ENCODE results near the gene PTPRN2. TPM values are rescaled to one million over a fixed set of nuclear protein-coding genes. Genes with fewer than 3 reads are reported as not detected.
A peak's percentile ranks its signal among the peaks of the same experiment; 100 is the strongest.

The PTPRN2 gene
- total RNA-seq, 1 experiment from 2014 or later = 1.1 TPM

- POLR2A ChIA-PET = no interaction called here
- no peak overlapping the region for H3K4me3 ChIP-seq (ENCODE audit: low read depth in 2 of 2, low read length in 2 of 2)
- ATAC-seq (no peak), DNase-seq (ENCODE audit: low read depth, low spot score) (no peak)
- H3K36me3 ChIP-seq (ENCODE audit: control insufficient read depth, insufficient read depth, low read length) = no peaks in the 10 kb centered on the region
- in situ Hi-C loops (cut with HindIII; ENCODE audit: low pct_unique_long_range_greater_than_20kb, low sequenced_read_pairs) = no loop called here
- CTCF ChIA-PET = no interaction called here
- no peaks in the 10 kb centered on the region for H3K27me3 ChIP-seq (ENCODE audit: control insufficient read depth, insufficient read depth, low read length)
- H3K4me1 ChIP-seq (ENCODE audit: control insufficient read depth, insufficient read depth, low read length) = no peaks in the 10 kb centered on the region
- H3K27ac ChIP-seq (ENCODE audit: low read length) = no peak overlapping the region
- intact Hi-C loops (cut with micrococcal nuclease; ENCODE audit: unreplicated experiment) = no loop called here
- no peak for TF ChIP-seq SIN3A (IDR thresholded peaks at IDR 0.05; ENCODE audit: borderline replicate concordance, insufficient read depth, low read depth, low read length)
- TF ChIP-seq TCF7L2 (IDR thresholded peaks at IDR 0.05; ENCODE audit: low read depth, low read length) = no peak
- H3K9me3 ChIP-seq (ENCODE audit: control insufficient read depth, insufficient read depth, low read depth, low read length) = no peaks in the 10 kb centered on the region
- BruUV-seq (replicated peaks) = no TSS peak
Measured at GRCh38 chr7:157525491-157525915, 1062.1 kb downstream of the PTPRN2 start.

- no peaks in the 10 kb centered on the region for H3K4me1 ChIP-seq (ENCODE audit: control insufficient read depth, insufficient read depth, low read length)
- DNase-seq (ENCODE audit: low read depth, low spot score) = no peak
- BruUV-seq (replicated peaks) = no TSS peak
- no peak overlapping the region for H3K27ac ChIP-seq (ENCODE audit: low read length)
- H3K27me3 ChIP-seq (ENCODE audit: control insufficient read depth, insufficient read depth, low read length) = no peaks in the 10 kb centered on the region
- no peak overlapping the region for H3K4me3 ChIP-seq (ENCODE audit: low read depth in 2 of 2, low read length in 2 of 2)
- POLR2A ChIA-PET = no interaction called here
- intact Hi-C loops (cut with micrococcal nuclease; ENCODE audit: unreplicated experiment) (no loop called here), in situ Hi-C loops (cut with HindIII; ENCODE audit: low pct_unique_long_range_greater_than_20kb, low sequenced_read_pairs) (no loop called here)
- CTCF ChIA-PET = no interaction called here
- no peaks in the 10 kb centered on the region for H3K36me3 ChIP-seq (ENCODE audit: control insufficient read depth, insufficient read depth, low read length)
- no peaks in the 10 kb centered on the region for H3K9me3 ChIP-seq (ENCODE audit: control insufficient read depth, insufficient read depth, low read depth, low read length)
- TF ChIP-seq TCF7L2 (IDR thresholded peaks at IDR 0.05; ENCODE audit: low read depth, low read length) (no peak), CTCF (IDR thresholded peaks at IDR 0.05) (no peak), REST (IDR thresholded peaks at IDR 0.05; ENCODE audit: insufficient read depth in 1 of 2, low read depth in 2 of 2, low read length in 1 of 2) (no peak), SIN3A (IDR thresholded peaks at IDR 0.05; ENCODE audit: borderline replicate concordance, insufficient read depth, low read depth, low read length) (no peak), POLR2AphosphoS5 (IDR thresholded peaks at IDR 0.05; ENCODE audit: low read depth, low read length) (no peak)
- ATAC-seq = no peak
Measured at GRCh38 chr7:157524731-157525130, 1062.9 kb downstream of the PTPRN2 start.

GRCh38 chr7:157523766-157524421 is 1063.7 kb downstream of the PTPRN2 start:
- in situ Hi-C loops (cut with HindIII; ENCODE audit: low pct_unique_long_range_greater_than_20kb, low sequenced_read_pairs) = no loop called here
- TF ChIP-seq CTCF (IDR thresholded peaks at IDR 0.05) (no peak), SIN3A (IDR thresholded peaks at IDR 0.05; ENCODE audit: borderline replicate concordance, insufficient read depth, low read depth, low read length) (no peak), REST (IDR thresholded peaks at IDR 0.05; ENCODE audit: insufficient read depth in 1 of 2, low read depth in 2 of 2, low read length in 1 of 2) (no peak), TCF7L2 (IDR thresholded peaks at IDR 0.05; ENCODE audit: low read depth, low read length) (no peak), POLR2AphosphoS5 (IDR thresholded peaks at IDR 0.05; ENCODE audit: low read depth, low read length) (no peak)
- Histone ChIP-seq H3K27me3 (ENCODE audit: control insufficient read depth, insufficient read depth, low read length) (no peaks in the 10 kb centered on the region), H3K36me3 (ENCODE audit: control insufficient read depth, insufficient read depth, low read length) (no peaks in the 10 kb centered on the region), H3K27ac (ENCODE audit: low read length) (no peak overlapping the region), H3K4me3 (ENCODE audit: low read depth in 2 of 2, low read length in 2 of 2) (no peak overlapping the region), H3K9me3 (ENCODE audit: control insufficient read depth, insufficient read depth, low read depth, low read length) (no peaks in the 10 kb centered on the region), H3K4me1 (ENCODE audit: control insufficient read depth, insufficient read depth, low read length) (no peaks in the 10 kb centered on the region)
- ChIA-PET POLR2A (no interaction called here), CTCF (no interaction called here)
- ATAC-seq (peak; percentile 10; the same call in 1 of the 2 replicates), DNase-seq (ENCODE audit: low read depth, low spot score) (no peak)
- intact Hi-C loops (cut with micrococcal nuclease; ENCODE audit: unreplicated experiment) = no loop called here
- no TSS peak for BruUV-seq (replicated peaks)
